IPS-18a (cell line): ENCODE measurements around the gene WFDC2.

Experiments
- H3K27ac ChIP-seq: one replicate; pipeline ENCODE4 v1.5.1; 2013; ENCODE audit warnings: low read length
- H3K27me3 ChIP-seq: one replicate; pipeline ENCODE4 v1.6.1; 2013; ENCODE audit warnings: mild to moderate bottlenecking, low read length; ENCODE audit not compliant: control insufficient read depth, insufficient read depth
- H3K36me3 ChIP-seq: one replicate; pipeline ENCODE4 v1.6.1; 2013; ENCODE audit warnings: low read depth, low read length; ENCODE audit not compliant: control insufficient read depth
- H3K4me1 ChIP-seq: one replicate; pipeline ENCODE4 v1.6.1; 2013; ENCODE audit warnings: low read depth, low read length; ENCODE audit not compliant: control insufficient read depth
- H3K4me3 ChIP-seq: one replicate; pipeline ENCODE4 v1.5.1; 2013; ENCODE audit warnings: low read length
- H3K9ac ChIP-seq: one replicate; pipeline ENCODE4 v1.6.1; 2013; ENCODE audit warnings: mild to moderate bottlenecking, low read length, moderate library complexity
- H3K9me3 ChIP-seq: one replicate; pipeline ENCODE4 v1.6.1; 2013; ENCODE audit warnings: low read depth, low read length; ENCODE audit not compliant: control insufficient read depth

The WFDC2 gene, protein sequence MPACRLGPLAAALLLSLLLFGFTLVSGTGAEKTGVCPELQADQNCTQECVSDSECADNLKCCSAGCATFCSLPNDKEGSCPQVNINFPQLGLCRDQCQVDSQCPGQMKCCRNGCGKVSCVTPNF

DNA sequence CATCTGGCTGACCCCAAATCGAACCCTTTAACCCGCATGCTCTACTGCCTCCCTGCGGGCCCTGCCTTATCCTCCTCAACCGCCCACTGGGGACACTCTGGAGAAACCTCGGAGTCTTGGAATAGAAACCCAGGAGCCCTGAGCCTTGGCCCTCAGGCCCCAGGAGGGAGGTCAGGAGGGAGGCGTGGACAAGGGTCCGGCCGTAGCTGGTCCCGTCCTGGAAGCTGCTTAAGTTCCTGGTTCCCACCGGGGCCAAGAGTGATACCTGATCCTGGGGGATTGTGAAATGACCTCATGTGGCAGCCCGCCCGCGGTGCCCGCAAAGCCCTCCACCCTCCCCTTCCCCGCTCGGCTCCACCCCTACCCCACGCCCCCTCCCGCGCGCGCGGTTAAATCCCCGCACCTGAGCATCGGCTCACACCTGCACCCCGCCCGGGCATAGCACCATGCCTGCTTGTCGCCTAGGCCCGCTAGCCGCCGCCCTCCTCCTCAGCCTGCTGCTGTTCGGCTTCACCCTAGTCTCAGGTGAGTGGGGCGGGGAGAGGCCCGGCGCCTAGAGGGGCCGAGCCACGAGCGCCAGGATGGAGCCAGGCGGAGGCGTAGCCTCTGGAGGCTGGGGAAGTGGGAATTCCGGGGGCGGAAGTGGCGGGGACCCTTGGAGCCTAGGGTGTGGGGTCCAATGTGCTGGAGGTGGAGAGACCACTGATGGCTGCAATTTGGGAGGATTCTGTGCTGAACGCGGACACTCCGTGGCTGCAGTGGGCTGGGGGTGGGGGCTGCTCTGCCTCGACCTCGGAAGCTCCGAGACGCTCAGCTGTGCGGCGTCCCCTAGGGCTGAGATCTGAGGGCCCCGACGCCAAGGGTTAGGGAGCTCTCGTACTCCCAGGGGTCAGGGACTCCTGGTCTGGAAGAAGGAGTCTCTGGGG lies at the start of gene WFDC2:
WFDC2 (plus strand) TSS at position 418 of the 926 bp plus-strand sequence; CDS start at position 447, 29 bp downstream.
- Histone ChIP-seq H3K27ac (no peak within 1 kb of the TSS), H3K4me1 (peaks cover 7% of the 10 kb centered on the region), H3K9me3 (no peaks in the 10 kb centered on the region), H3K27me3 (peaks cover 41% of the 10 kb centered on the region), H3K4me3 (peak within 1 kb of the TSS; percentile 71), H3K36me3 (no peaks in the 10 kb centered on the region), H3K9ac (peak within 1 kb of the TSS; percentile 70)

DNA sequence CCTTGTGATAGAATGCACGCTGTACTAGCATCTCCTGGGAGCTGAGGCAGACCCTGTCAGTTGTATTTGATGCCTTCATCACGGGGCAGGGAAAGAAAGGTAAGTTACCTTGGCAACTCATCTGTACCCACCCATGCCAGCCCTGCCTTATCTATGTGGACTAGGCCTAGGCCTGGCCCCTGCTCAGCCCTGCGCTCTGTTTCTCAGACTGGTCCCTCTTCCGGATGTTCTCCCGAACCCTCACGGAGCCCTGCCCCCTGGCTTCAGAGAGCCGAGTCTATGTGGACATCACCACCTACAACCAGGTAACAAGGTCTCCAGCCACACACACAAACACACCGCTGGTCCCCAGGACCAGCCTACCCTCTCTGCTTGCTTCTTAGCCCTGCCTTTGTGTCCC lies 49.4 kb upstream of the WFDC2 start:
- H3K36me3 ChIP-seq: peaks cover 46% of the 10 kb centered on the region
- H3K27me3 ChIP-seq: no peaks in the 10 kb centered on the region
- H3K4me1 ChIP-seq: peaks cover 3% of the 10 kb centered on the region
- H3K9me3 ChIP-seq: no peaks in the 10 kb centered on the region
- H3K27ac ChIP-seq: no peak overlapping the region
- no peak overlapping the region for H3K4me3 ChIP-seq
- no peak overlapping the region for H3K9ac ChIP-seq

DNA sequence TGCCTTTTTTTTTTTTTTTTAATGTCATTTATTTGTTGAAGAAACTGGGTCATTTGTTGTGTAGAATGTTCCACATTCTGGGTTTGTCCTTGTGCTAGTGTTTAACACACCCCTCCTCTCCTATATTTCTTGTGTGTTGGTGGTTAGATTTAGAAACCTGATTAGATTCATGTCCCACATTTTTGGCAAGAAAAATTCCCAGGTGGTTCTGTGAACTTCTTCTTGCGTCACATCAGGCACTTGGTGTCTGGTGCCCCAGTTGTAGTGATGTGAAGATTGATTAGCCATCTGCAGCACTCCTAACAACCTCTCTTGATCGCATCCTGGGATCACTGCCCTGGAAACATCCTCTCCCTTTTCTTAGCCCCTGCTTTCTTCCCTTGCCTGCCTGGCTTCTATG lies 45.9 kb upstream of the WFDC2 start:
- Histone ChIP-seq H3K9ac (no peak overlapping the region), H3K36me3 (peaks cover 46% of the 10 kb centered on the region), H3K4me3 (no peak overlapping the region), H3K27me3 (no peaks in the 10 kb centered on the region), H3K4me1 (no peaks in the 10 kb centered on the region), H3K9me3 (no peaks in the 10 kb centered on the region), H3K27ac (no peak overlapping the region)

DNA sequence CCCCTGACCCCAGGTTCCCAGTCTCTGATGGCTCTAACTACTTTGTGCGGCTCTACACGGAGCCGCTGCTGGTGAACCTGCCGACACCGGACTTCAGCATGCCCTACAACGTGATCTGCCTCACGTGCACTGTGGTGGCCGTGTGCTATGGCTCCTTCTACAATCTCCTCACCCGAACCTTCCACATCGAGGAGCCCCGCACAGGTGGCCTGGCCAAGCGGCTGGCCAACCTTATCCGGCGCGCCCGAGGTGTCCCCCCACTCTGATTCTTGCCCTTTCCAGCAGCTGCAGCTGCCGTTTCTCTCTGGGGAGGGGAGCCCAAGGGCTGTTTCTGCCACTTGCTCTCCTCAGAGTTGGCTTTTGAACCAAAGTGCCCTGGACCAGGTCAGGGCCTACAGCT lies 44.0 kb upstream of the WFDC2 start:
- Histone ChIP-seq H3K36me3 (peaks cover 30% of the 10 kb centered on the region), H3K9me3 (no peaks in the 10 kb centered on the region), H3K4me3 (no peak overlapping the region), H3K27ac (no peak overlapping the region), H3K4me1 (no peaks in the 10 kb centered on the region), H3K9ac (no peak overlapping the region), H3K27me3 (no peaks in the 10 kb centered on the region)

DNA sequence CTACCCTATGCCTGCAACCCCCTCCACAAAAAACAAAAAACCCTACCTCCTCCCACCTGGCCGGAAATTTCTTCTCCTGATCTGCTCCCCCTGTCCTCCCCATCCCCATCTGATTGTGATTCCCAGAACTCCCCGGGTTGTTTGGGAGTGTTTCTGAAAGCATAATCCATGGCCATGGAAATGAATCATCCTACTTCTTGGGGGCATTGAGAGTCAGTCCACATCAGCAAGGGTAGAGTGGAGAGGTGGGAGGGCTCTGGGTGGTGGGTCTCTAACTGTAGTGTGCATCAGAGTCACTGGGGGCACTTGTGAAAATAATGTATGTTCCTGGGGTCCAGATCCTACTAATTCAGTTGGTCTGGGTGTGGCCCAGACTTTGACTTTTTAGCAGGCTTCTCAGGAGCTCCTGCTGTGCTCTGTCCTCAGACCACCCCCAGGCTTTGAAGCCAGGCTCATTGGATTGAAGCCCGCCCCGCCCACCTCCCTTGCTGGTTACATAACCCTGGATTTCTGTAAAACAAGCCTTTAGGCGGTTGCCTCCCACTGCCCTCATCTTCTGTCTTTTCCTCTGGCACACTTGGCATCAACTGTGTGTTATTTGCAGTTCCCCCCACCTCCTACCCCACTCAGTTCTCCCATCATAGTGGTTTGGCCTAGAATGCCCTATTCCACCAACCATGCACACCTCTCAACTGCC lies 43.1 kb upstream of the WFDC2 start:
- H3K27ac ChIP-seq: no peak overlapping the region
- no peaks in the 10 kb centered on the region for H3K27me3 ChIP-seq
- H3K4me1 ChIP-seq: no peaks in the 10 kb centered on the region
- no peaks in the 10 kb centered on the region for H3K9me3 ChIP-seq
- H3K36me3 ChIP-seq: peaks cover 21% of the 10 kb centered on the region
- H3K4me3 ChIP-seq: no peak overlapping the region
- no peak overlapping the region for H3K9ac ChIP-seq

DNA sequence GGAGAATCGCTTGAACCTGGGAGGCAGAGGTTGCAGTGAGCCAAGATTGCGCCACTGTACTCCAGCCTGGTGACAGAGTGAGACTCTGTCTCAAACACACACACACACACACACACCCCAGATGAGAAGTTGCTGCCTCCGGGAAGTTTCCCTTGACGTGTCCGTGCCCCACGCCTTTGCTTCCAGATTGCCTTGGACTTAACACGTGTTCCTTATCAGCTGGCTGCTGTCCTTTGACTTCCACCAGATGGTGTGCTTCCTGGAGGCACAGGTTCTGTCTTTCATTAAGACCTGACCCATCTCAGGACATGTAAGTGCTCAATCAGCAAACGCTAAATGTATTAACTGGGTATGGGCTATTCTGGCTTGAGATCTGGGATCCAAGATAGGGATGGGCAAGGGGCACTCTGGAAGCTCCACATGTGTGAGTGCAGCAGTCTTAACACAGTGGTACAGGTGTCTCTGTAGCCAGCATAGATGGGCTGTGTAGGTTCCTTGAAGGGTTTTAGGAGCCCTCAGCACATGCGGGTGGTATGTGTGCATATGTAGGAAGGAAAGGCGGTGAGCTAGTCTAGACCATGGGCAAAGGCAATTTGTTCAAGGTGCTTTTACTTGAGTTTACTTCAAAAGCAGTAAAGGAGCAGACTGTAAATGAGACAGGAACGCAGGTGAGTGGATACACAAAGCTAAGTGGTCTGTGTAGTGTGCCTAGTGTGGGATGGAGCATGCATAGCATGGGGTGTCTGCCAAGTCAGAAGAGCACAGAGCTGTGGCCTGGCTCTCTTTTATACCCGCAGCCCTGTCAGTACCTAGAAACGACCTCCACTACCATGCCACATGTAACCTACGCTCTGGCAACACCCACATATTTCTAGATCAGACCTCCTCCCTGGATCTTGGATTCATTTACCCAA lies 42.1 kb upstream of the WFDC2 start:
- H3K9ac ChIP-seq: no peak overlapping the region
- no peaks in the 10 kb centered on the region for H3K27me3 ChIP-seq
- H3K4me1 ChIP-seq: no peaks in the 10 kb centered on the region
- H3K4me3 ChIP-seq: no peak overlapping the region
- peaks cover 13% of the 10 kb centered on the region for H3K36me3 ChIP-seq
- H3K9me3 ChIP-seq: no peaks in the 10 kb centered on the region
- H3K27ac ChIP-seq: no peak overlapping the region

DNA sequence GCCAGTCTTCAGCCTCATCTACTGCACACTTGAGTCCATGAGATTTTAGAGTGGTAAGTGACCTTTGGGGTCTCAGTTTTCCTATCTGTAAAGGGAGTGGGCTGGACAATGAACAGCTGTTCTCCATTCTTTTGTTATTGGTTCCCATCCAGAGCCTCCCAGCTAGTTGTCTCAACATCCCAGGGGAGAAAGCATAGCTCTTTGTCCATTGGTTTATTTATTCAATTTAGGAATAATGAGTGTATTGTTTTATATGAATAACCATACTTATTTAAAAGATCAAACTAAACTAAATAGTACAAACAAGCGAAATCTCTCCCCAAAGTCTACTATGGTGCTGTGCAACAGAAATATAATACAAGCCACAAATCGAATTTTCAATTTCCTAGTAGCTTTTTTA lies 39.9 kb upstream of the WFDC2 start:
- Histone ChIP-seq H3K9me3 (no peaks in the 10 kb centered on the region), H3K27me3 (no peaks in the 10 kb centered on the region), H3K9ac (no peak overlapping the region), H3K4me1 (no peaks in the 10 kb centered on the region), H3K27ac (no peak overlapping the region), H3K4me3 (no peak overlapping the region), H3K36me3 (peaks cover 1% of the 10 kb centered on the region)

DNA sequence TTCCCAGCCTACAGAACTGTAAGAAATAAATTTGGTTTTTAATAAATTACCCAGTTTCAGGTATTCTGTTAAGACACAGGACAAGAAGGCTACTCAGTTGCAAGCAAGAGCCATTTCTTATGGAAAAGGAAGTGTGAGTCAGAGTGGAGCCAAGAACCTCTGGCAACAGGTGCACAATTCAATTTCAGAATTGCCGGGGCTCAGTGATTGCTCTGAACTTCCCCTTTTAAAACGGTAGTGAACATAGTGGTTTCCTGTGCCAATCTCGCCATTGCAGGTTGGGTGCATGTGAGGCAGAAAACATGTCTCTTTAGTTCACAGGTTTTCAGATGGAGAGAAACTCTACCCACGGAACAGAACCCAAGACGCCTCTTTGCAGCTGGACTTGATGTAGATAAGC lies 37.3 kb upstream of the WFDC2 start:
- Histone ChIP-seq H3K4me3 (no peak overlapping the region), H3K36me3 (no peaks in the 10 kb centered on the region), H3K9me3 (no peaks in the 10 kb centered on the region), H3K4me1 (no peaks in the 10 kb centered on the region), H3K9ac (no peak overlapping the region), H3K27ac (no peak overlapping the region), H3K27me3 (peaks cover 7% of the 10 kb centered on the region)

DNA sequence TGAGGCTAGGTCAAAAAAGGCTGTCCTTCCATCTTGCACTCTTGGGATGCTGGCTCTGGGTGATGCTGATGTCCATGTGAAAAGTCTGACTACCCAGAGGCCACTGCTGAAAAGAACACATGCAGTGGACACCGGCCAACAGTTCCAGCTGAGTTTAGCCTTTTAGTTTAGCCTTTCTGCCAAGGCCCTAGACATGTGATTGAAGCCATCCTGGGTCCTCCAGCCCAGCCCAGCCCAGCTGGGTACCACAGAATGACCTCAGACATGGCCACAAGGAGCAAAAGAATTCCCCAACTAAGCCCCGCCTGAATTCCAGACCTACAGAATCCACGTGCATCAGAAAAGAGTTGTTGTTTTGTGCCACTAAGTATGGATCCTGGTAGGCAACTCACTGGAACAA lies 36.2 kb upstream of the WFDC2 start:
- Histone ChIP-seq H3K9ac (no peak overlapping the region), H3K27me3 (peaks cover 7% of the 10 kb centered on the region), H3K27ac (no peak overlapping the region), H3K9me3 (no peaks in the 10 kb centered on the region), H3K4me1 (no peaks in the 10 kb centered on the region), H3K36me3 (no peaks in the 10 kb centered on the region), H3K4me3 (no peak overlapping the region)

DNA sequence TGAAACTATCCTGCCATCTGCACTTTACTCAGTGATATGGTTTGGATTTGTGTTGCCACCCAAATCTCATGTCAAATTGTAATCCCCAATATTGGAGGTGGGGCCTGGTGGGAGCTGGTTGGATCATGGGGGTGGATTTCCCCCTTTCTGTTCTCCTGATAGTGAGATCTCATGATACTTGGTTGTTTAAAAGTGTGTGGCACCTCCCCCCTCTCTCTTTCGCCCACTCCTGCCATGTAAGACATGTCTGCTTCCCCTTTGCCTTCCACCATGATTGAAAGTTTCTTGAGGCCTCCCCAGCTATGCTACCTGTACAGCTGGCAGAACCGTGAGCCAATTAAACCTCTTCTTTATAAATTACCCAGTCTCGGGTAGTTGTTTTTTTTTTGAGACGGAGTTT lies 35.6 kb upstream of the WFDC2 start:
- Histone ChIP-seq H3K27me3 (peaks cover 7% of the 10 kb centered on the region), H3K4me1 (no peaks in the 10 kb centered on the region), H3K27ac (no peak overlapping the region), H3K9me3 (no peaks in the 10 kb centered on the region), H3K9ac (no peak overlapping the region), H3K4me3 (no peak overlapping the region), H3K36me3 (no peaks in the 10 kb centered on the region)
